Astrocyte (in vitro differentiated cells and primary cell): ENCODE results near the gene SLC8A2. TPM values are rescaled to one million over a fixed set of nuclear protein-coding genes. Genes with fewer than 3 reads are reported as not detected.

Source experiments
- DNase-seq: peaks from one replicate; pipeline ENCODE4 v3.0.0-alpha.2; 2010; ENCODE audit warnings: low read depth
- FAIRE-seq: peaks from 2 replicates; lab custom pipeline; 2011; peaks lifted over from hg19 to GRCh38; lab: Jason Lieb, UNC
- H2AFZ ChIP-seq: 2 replicates; pipeline ENCODE4 v1.6.0; 2012; ENCODE audit warnings: low read depth, low read length, inconsistent platforms
- H3K27ac ChIP-seq: 2 replicates; pipeline ENCODE4 v1.5.1; 2011; ENCODE audit warnings: low read depth, low read length, inconsistent platforms
- H3K27me3 ChIP-seq: 2 replicates; pipeline ENCODE4 v1.6.0; 2011; ENCODE audit warnings: low read length, inconsistent platforms; ENCODE audit not compliant: insufficient read depth
- H3K36me3 ChIP-seq: 2 replicates; pipeline ENCODE4 v1.5.1; 2011; ENCODE audit warnings: low read length, inconsistent platforms; ENCODE audit not compliant: insufficient read depth
- H3K4me1 ChIP-seq: 2 replicates; pipeline ENCODE4 v1.5.1; 2011; ENCODE audit warnings: low read length, inconsistent platforms; ENCODE audit not compliant: insufficient read depth
- H3K4me2 ChIP-seq: 2 replicates; pipeline ENCODE4 v1.6.0; 2012; ENCODE audit warnings: low read length, inconsistent platforms
- H3K4me3 ChIP-seq: 2 replicates; pipeline ENCODE4 v1.5.1; 2011; ENCODE audit warnings: low read depth, mild to moderate bottlenecking, low read length, inconsistent platforms; ENCODE audit not compliant: insufficient read depth
- H3K79me2 ChIP-seq: 2 replicates; pipeline ENCODE4 v1.6.0; 2012; ENCODE audit warnings: mild to moderate bottlenecking, low read length, inconsistent platforms; ENCODE audit not compliant: insufficient read depth
- H3K9ac ChIP-seq: 2 replicates; pipeline ENCODE4 v1.6.0; 2012; ENCODE audit warnings: mild to moderate bottlenecking, low read length, inconsistent platforms
- H3K9me3 ChIP-seq: 2 replicates; pipeline ENCODE4 v1.5.1; 2012; ENCODE audit warnings: low read depth, mild to moderate bottlenecking, low read length, inconsistent platforms; ENCODE audit not compliant: insufficient read depth
- H4K20me1 ChIP-seq: 2 replicates; pipeline ENCODE4 v1.6.0; 2012; ENCODE audit warnings: low read length, inconsistent platforms; ENCODE audit not compliant: insufficient read depth
- H3K27ac Mint-ChIP-seq: one replicate; pipeline ENCODE4 v1.8.0; 2021; ENCODE audit warnings: mild to moderate bottlenecking, mixed read lengths; ENCODE audit not compliant: unreplicated experiment
- H3K27me3 Mint-ChIP-seq: one replicate; pipeline ENCODE4 v1.8.0; 2021; ENCODE audit warnings: low read depth, mixed read lengths; ENCODE audit not compliant: unreplicated experiment
- H3K36me3 Mint-ChIP-seq: one replicate; pipeline ENCODE4 v1.8.0; 2021; ENCODE audit warnings: low read depth, mixed read lengths; ENCODE audit not compliant: unreplicated experiment
- H3K4me1 Mint-ChIP-seq: one replicate; pipeline ENCODE4 v1.8.0; 2021; ENCODE audit warnings: low read depth, mixed read lengths; ENCODE audit not compliant: unreplicated experiment
- H3K4me3 Mint-ChIP-seq: one replicate; pipeline ENCODE4 v1.8.0; 2021; ENCODE audit warnings: mild to moderate bottlenecking, moderate library complexity, mixed read lengths; ENCODE audit not compliant: unreplicated experiment
- H3K9me3 Mint-ChIP-seq: one replicate; pipeline ENCODE4 v1.8.0; 2021; ENCODE audit warnings: mild to moderate bottlenecking, mixed read lengths; ENCODE audit not compliant: unreplicated experiment
- EZH2 ChIP-seq: IDR thresholded peaks from 2 replicates; pipeline ENCODE4 v1.6.1; 2012; ENCODE audit warnings: mild to moderate bottlenecking, low read length, inconsistent platforms; ENCODE audit not compliant: insufficient read depth
- total RNA-seq: library from RNA; stranded (reverse); gene quantifications from 2 replicates; pipeline ENCODE4 v1.2.1, GENCODE V29; 2021
- TF ChIP-seq, protein P1 (sequence below): IDR thresholded peaks from 2 replicates; pipeline ENCODE4 v1.5.1; 2011; ENCODE audit warnings: low read depth, mild to moderate bottlenecking, inconsistent platforms, low read length, moderate library complexity; ENCODE audit not compliant: insufficient read depth

SLC8A2 gene
- total RNA-seq, 1 donor from 2014 or later, result 3.3 TPM

DNA sequence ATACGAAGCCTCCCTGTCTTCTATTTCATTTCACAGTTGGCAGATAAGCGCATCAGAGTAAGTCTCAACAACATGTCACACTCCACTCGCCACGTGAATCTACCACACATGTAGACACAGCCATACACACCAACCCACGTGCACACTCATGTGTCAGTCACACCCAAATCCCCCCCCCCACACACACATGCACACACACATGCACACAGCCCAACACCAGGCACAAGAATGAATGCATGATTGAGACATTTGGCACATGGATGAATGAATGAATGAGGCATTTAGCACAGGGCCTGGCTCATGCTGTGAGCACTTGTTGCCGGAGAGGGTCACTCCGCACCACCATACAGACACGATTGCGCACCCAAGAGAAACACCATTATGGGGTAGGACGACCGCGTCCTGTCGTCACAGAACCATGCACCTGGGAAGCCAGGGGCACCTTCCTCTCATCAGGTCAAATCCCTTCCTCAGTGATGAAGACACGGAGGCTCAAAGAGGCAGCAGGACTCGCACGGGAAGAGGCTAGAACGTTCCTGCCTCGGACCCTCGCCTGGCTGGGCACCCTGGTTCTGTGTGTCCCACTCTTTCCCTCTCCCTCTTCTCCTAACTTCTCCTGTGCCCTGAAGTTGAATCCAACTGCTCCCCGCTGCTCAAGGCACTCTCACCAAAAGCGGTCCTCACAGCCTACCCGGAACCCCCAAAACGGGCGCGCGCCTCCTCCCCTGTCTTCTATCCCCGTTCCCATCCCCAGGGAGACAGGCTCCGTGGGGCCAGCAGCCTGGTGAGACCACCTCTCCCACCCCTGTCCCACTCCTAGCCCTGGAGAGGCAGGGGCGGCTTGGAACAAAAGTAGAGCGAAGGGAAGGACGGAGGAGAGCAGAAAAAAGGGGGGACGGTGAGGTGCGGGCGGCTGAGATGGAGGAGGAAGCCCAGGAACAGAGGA is 53.7 kb downstream of the SLC8A2 start:
- Mint-ChIP-seq H3K27ac (peak overlapping the region; percentile 22), H3K4me1 (peaks cover 29% of the 10 kb centered on the region), H3K9me3 (no peaks in the 10 kb centered on the region), H3K36me3 (peaks cover 19% of the 10 kb centered on the region), H3K27me3 (peaks cover 8% of the 10 kb centered on the region), H3K4me3 (peak overlapping the region; percentile 89)
- H3K4me2 ChIP-seq, result peak overlapping the region; percentile 82
- DNase-seq (peak; percentile 8), FAIRE-seq (no peak)
- peak overlapping the region; percentile 42 for H3K4me3 ChIP-seq
- H2AFZ ChIP-seq, result no peak overlapping the region
- TF ChIP-seq, protein P1, sequence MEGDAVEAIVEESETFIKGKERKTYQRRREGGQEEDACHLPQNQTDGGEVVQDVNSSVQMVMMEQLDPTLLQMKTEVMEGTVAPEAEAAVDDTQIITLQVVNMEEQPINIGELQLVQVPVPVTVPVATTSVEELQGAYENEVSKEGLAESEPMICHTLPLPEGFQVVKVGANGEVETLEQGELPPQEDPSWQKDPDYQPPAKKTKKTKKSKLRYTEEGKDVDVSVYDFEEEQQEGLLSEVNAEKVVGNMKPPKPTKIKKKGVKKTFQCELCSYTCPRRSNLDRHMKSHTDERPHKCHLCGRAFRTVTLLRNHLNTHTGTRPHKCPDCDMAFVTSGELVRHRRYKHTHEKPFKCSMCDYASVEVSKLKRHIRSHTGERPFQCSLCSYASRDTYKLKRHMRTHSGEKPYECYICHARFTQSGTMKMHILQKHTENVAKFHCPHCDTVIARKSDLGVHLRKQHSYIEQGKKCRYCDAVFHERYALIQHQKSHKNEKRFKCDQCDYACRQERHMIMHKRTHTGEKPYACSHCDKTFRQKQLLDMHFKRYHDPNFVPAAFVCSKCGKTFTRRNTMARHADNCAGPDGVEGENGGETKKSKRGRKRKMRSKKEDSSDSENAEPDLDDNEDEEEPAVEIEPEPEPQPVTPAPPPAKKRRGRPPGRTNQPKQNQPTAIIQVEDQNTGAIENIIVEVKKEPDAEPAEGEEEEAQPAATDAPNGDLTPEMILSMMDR, result no peak
- TF ChIP-seq EZH2, result peak; percentile 89
- no peaks in the 10 kb centered on the region for H3K36me3 ChIP-seq
- peaks cover 50% of the 10 kb centered on the region for H3K27me3 ChIP-seq
- H4K20me1 ChIP-seq, result peaks cover 32% of the 10 kb centered on the region
- H3K9ac ChIP-seq, result peak overlapping the region; percentile 43
- H3K4me1 ChIP-seq, result peaks cover 5% of the 10 kb centered on the region
- no peak overlapping the region for H3K27ac ChIP-seq
- H3K9me3 ChIP-seq, result no peaks in the 10 kb centered on the region
- no peaks in the 10 kb centered on the region for H3K79me2 ChIP-seq

DNA sequence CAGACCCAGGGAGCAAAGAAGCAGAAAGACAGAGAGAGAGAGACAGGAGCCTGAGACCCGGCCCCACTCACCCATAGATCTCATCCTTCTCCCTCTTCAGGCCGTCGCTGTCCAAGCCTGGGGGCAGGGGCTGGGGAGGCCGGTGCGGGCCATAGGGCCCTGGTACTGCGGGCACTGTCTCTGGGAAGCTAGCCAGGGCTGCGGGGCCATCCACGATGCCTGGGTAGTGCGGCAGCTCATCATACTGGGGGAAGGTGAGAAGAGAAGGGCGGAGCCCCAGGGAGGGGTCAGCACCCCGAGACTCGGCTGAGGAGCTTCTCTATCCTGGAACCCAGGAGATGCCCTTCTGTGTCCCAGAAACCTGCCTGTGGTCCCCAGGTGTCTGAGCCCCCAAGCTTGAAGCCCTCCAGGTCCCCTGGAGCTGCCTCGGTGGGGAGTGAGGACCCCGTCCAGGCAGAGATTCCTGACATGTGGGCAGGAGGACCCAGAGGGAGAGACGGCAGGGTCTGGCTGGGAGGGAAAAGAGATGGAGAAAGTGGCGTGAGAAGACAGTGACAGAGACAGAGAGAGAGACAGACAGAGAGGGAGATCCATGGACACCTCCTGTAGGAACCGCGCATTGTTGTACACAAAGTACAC is 54.5 kb downstream of the SLC8A2 start:
- Mint-ChIP-seq H3K27ac (peak overlapping the region; percentile 22), H3K9me3 (no peaks in the 10 kb centered on the region), H3K4me3 (peak overlapping the region; percentile 89), H3K4me1 (peaks cover 21% of the 10 kb centered on the region), H3K36me3 (peaks cover 22% of the 10 kb centered on the region), H3K27me3 (peaks cover 6% of the 10 kb centered on the region)
- no peaks in the 10 kb centered on the region for H3K9me3 ChIP-seq
- no peak for DNase-seq
- H4K20me1 ChIP-seq, result peaks cover 29% of the 10 kb centered on the region
- H3K79me2 ChIP-seq, result no peaks in the 10 kb centered on the region
- H3K27me3 ChIP-seq, result peaks cover 42% of the 10 kb centered on the region
- peak overlapping the region; percentile 82 for H3K4me2 ChIP-seq
- peaks cover 2% of the 10 kb centered on the region for H3K4me1 ChIP-seq
- FAIRE-seq, result no peak
- H2AFZ ChIP-seq, result no peak overlapping the region
- H3K4me3 ChIP-seq, result no peak overlapping the region
- no peak overlapping the region for H3K27ac ChIP-seq
- no peaks in the 10 kb centered on the region for H3K36me3 ChIP-seq
- no peak overlapping the region for H3K9ac ChIP-seq
- TF ChIP-seq EZH2, result no peak
- TF ChIP-seq, protein P1, result no peak
